GM19467 (cell line): ENCODE results near the gene TMA7B.
"Not testable (repeated sequence)": the region's sequence is repeated elsewhere in the genome, so short reads cannot be mapped to it uniquely, and the experiment has no call there.

ENCODE experiments used
- ATAC-seq: cut with Tn5 transposase; IDR thresholded peaks from one replicate; pipeline ENCODE4 v1.9.1; 2021; ENCODE audit warnings: mild to moderate bottlenecking, moderate library complexity; ENCODE audit not compliant: unreplicated experiment

Gene TMA7B

GRCh38 chr22:39951603-39952293, 8.4 kb upstream of the TMA7B start:
- ATAC-seq: not testable (repeated sequence)

GRCh38 chr22:39952347-39952746, 7.8 kb upstream of the TMA7B start:
- no peak for ATAC-seq

GRCh38 chr22:39953101-39953500, 7.1 kb upstream of the TMA7B start:
- no peak for ATAC-seq

- ATAC-seq: no peak
Observed at GRCh38 chr22:39954584-39955055, 5.6 kb upstream of the TMA7B start.

- ATAC-seq: no peak
Observed at GRCh38 chr22:39955675-39956074, 4.5 kb upstream of the TMA7B start.

GRCh38 chr22:39956932-39957664, 3.1 kb upstream of the TMA7B start:
- ATAC-seq: no peak

- ATAC-seq: no peak
Observed at GRCh38 chr22:39958009-39958711, 2.0 kb upstream of the TMA7B start.

GRCh38 chr22:39958949-39959639, 1.1 kb upstream of the TMA7B start:
- ATAC-seq: no peak

GRCh38 chr22:39960791-39961746, 872 bp downstream of the TMA7B start:
- peak; percentile 66 for ATAC-seq

- ATAC-seq: no peak
Observed at GRCh38 chr22:39962071-39962470, 1.9 kb downstream of the TMA7B start.

- no peak for ATAC-seq
Observed at GRCh38 chr22:39965748-39966147, 5.6 kb downstream of the TMA7B start.

GRCh38 chr22:39966470-39966869, 6.3 kb downstream of the TMA7B start:
- no peak for ATAC-seq

- no peak for ATAC-seq
Observed at GRCh38 chr22:39967103-39967829, 7.1 kb downstream of the TMA7B start.

- no peak for ATAC-seq
Observed at GRCh38 chr22:39967996-39968972, 8.1 kb downstream of the TMA7B start.

- ATAC-seq: no peak
Observed at GRCh38 chr22:39970742-39971141, 10.5 kb downstream of the TMA7B start.

GRCh38 chr22:39972641-39973040, 12.4 kb downstream of the TMA7B start:
- no peak for ATAC-seq

GRCh38 chr22:39973656-39974055, 13.5 kb downstream of the TMA7B start:
- no peak for ATAC-seq

- no peak for ATAC-seq
Observed at GRCh38 chr22:39974065-39974464, 13.9 kb downstream of the TMA7B start.
